H1 (cell line): Measurements from ENCODE around the gene OGFOD3. TPM values are rescaled to one million over a fixed set of nuclear protein-coding genes. Genes with fewer than 3 reads are reported as not detected.

Source experiments
- CBX5 ChIP-seq: fragments of 300-800, 300-1000 bp; sonication (generic); IDR thresholded peaks from 2 replicates; pipeline ENCODE4 v1.7.1; 2016; ENCODE audit warnings: antibody characterized with exemption, low read length, low read depth
- CHD7 ChIP-seq: fragments of 300-600 bp; sonication (generic); IDR thresholded peaks from 2 replicates; pipeline ENCODE4 v1.7.1; 2012; ENCODE audit warnings: low read length, moderate library complexity, mild to moderate bottlenecking, inconsistent platforms; ENCODE audit not compliant: insufficient replicate concordance
- FOSL1 ChIP-seq: IDR thresholded peaks from 2 replicates; pipeline ENCODE4 v1.6.1; 2011; ENCODE audit warnings: mild to moderate bottlenecking, low read depth, low read length, moderate library complexity; ENCODE audit not compliant: insufficient read depth
- GABPA ChIP-seq: IDR thresholded peaks from 2 replicates; pipeline ENCODE4 v1.6.1; 2011; ENCODE audit warnings: mild to moderate bottlenecking, low read length, moderate library complexity, borderline replicate concordance; ENCODE audit not compliant: insufficient read depth
- GTF2F1 ChIP-seq: IDR thresholded peaks from 2 replicates; pipeline ENCODE4 v1.6.1; 2012; ENCODE audit warnings: low read depth, low read length, improper control_type of control experiment, borderline replicate concordance
- RBBP5 ChIP-seq: IDR thresholded peaks from 2 replicates; pipeline ENCODE4 v1.7.1; 2012; ENCODE audit warnings: low read depth, mild to moderate bottlenecking, inconsistent platforms, low read length, moderate library complexity, borderline replicate concordance
- SIRT6 ChIP-seq: IDR thresholded peaks from one replicate; pipeline ENCODE4 v1.7.1; 2012; ENCODE audit warnings: low read length, inconsistent platforms
- SP1 ChIP-seq: IDR thresholded peaks from 2 replicates; pipeline ENCODE4 v1.6.1; 2011; ENCODE audit warnings: low read depth, low read length
- SP2 ChIP-seq: IDR thresholded peaks from 2 replicates; pipeline ENCODE4 v1.6.1; 2012; ENCODE audit warnings: mild to moderate bottlenecking, low read length, inconsistent platforms
- SUZ12 ChIP-seq: fragments of 200-600 bp; sonication (generic); IDR thresholded peaks from 2 replicates; pipeline ENCODE4 v1.6.1; 2012; ENCODE audit warnings: mild to moderate bottlenecking, inconsistent platforms, low read length, moderate library complexity, mixed read lengths
- TBP ChIP-seq: IDR thresholded peaks from 2 replicates; pipeline ENCODE4 v1.6.1; 2011; ENCODE audit warnings: low read depth, low read length, improper control_type of control experiment
- TEAD4 ChIP-seq: IDR thresholded peaks from 2 replicates; pipeline ENCODE4 v1.6.1; 2012; ENCODE audit warnings: low read depth, low read length, inconsistent platforms, mixed read lengths
- polyA plus RNA-seq, 7 experiments: library from polyadenylated mRNA; depleted of rRNA in 3 of 7; stranded (reverse) in 5 of 7; unstranded in 2 of 7; fragments of >200 nt in 5 of 7; fragments of 200-250 nt in 2 of 7; gene quantifications; 1 replicate in 5 of 7; 2 replicates in 1 of 7; 4 replicates in 1 of 7; pipeline versions ENCODE4 v1.2.1 to v1.2.3, GENCODE V29; 2011 to 2013; ENCODE audit warnings: missing spikeins in 2 of 7, mixed read lengths in 2 of 7
- total RNA-seq: library from RNA; stranded (reverse); fragmentation: NEBNext Ultra II Directional; extraction: Animal tissue kit (Norgen Biotek cat#: 25700); gene quantifications from 2 replicates; pipeline ENCODE4 v1.2.1, GENCODE V29; 2021

OGFOD3 gene
- total and polyA plus RNA-seq, 2 of the 8 experiments (the other 6 are each of a cell fraction or from before 2014, with no cell fraction given) = 21.1 to 21.8 TPM

- no peak for TF ChIP-seq CHD7
- no peak for TF ChIP-seq TEAD4
- TF ChIP-seq SP2 = no peak
- no peak for TF ChIP-seq SIRT6
- no peak for TF ChIP-seq SP1
- TF ChIP-seq TBP = no peak
- no peak for TF ChIP-seq RBBP5
- TF ChIP-seq GTF2F1 = no peak
- TF ChIP-seq GABPA = no peak
- no peak for TF ChIP-seq SUZ12
- TF ChIP-seq FOSL1 = no peak
- no peak for TF ChIP-seq CBX5
These were observed 30.0 kb downstream of the OGFOD3 start (continued) for GRCh38 chr17:82388223-82388921.
